Upper lobe of right lung (tissue), 1 donor: ENCODE measurements around the gene ADAMTS2. TPM values are rescaled to one million over a fixed set of nuclear protein-coding genes. Genes with fewer than 3 reads are reported as not detected.

Experiments
- ATAC-seq: fragments of 200-7000 bp; cut with Tn5 transposase; one replicate; pipeline ENCODE4 v1.9.1; 2020; ENCODE audit warnings: mild to moderate bottlenecking, moderate library complexity
- DNase-seq: peaks from one replicate; pipeline ENCODE4 v3.0.0-alpha.2; 2020
- H3K27ac ChIP-seq: fragments of 200-600 bp; one replicate; pipeline ENCODE4 v1.8.0; 2022
- H3K27me3 ChIP-seq: fragments of 200-600 bp; one replicate; pipeline ENCODE4 v1.8.0; 2022; ENCODE audit warnings: mild to moderate bottlenecking
- H3K36me3 ChIP-seq: fragments of 200-600 bp; one replicate; pipeline ENCODE4 v1.8.0; 2022
- H3K4me1 ChIP-seq: fragments of 200-600 bp; one replicate; pipeline ENCODE4 v1.8.0; 2022
- H3K4me3 ChIP-seq: fragments of 200-600 bp; one replicate; pipeline ENCODE4 v1.8.0; 2022; ENCODE audit warnings: mild to moderate bottlenecking
- H3K9me3 ChIP-seq: fragments of 200-600 bp; one replicate; pipeline ENCODE4 v1.8.0; 2022
- intact Hi-C: fragments of 100-400 bp; cut with DNase I; formaldehyde crosslinking; loops from one replicate; pipeline ENCODE4 v1.11.0; 2022
- total RNA-seq: library from RNA; stranded (reverse); fragmentation: NEBNext Ultra II Directional; extraction: Animal tissue kit (Norgen Biotek cat#: 25700); gene quantifications from one replicate; pipeline ENCODE4 v1.2.1, GENCODE V29; 2021
- TF ChIP-seq, protein P1 (sequence below): fragments of 200-600 bp; IDR thresholded peaks from one replicate; pipeline ENCODE4 v1.8.0; 2022; ENCODE audit warnings: antibody characterized with exemption
- donor health status: DM: no; HTN: yes; CAD: no; lungs with severe emphysema.

ADAMTS2 gene
- total RNA-seq, 1 donor from 2014 or later = 16.4 TPM

DNA sequence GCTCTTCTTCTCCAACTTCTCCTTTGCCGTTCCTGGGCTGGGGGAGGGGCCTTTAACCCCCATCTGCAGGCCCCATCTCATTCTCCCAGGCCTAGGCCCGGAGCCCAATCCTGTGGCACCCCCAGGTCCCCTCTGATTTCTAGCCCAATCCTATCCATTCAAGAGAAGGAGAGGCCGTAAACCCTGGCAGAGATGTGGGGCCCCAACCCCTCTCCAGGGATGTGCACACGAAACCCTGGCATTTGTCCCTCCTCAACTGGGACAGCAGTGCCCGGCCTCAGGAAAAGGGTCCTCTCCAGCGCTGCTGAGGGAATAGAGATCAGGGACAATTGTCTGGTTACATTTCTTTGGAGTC, 24.2 kb upstream of the ADAMTS2 start:
- DNase-seq (peak; percentile 43), ATAC-seq (no peak)
- H3K27me3 ChIP-seq = no peaks in the 10 kb centered on the region
- no peak overlapping the region for H3K4me3 ChIP-seq
- H3K36me3 ChIP-seq = no peaks in the 10 kb centered on the region
- no peaks in the 10 kb centered on the region for H3K9me3 ChIP-seq
- intact Hi-C loops = no loop called here
- no peaks in the 10 kb centered on the region for H3K4me1 ChIP-seq
- no peak overlapping the region for H3K27ac ChIP-seq
- TF ChIP-seq, protein P1, sequence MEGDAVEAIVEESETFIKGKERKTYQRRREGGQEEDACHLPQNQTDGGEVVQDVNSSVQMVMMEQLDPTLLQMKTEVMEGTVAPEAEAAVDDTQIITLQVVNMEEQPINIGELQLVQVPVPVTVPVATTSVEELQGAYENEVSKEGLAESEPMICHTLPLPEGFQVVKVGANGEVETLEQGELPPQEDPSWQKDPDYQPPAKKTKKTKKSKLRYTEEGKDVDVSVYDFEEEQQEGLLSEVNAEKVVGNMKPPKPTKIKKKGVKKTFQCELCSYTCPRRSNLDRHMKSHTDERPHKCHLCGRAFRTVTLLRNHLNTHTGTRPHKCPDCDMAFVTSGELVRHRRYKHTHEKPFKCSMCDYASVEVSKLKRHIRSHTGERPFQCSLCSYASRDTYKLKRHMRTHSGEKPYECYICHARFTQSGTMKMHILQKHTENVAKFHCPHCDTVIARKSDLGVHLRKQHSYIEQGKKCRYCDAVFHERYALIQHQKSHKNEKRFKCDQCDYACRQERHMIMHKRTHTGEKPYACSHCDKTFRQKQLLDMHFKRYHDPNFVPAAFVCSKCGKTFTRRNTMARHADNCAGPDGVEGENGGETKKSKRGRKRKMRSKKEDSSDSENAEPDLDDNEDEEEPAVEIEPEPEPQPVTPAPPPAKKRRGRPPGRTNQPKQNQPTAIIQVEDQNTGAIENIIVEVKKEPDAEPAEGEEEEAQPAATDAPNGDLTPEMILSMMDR = no peak

DNA sequence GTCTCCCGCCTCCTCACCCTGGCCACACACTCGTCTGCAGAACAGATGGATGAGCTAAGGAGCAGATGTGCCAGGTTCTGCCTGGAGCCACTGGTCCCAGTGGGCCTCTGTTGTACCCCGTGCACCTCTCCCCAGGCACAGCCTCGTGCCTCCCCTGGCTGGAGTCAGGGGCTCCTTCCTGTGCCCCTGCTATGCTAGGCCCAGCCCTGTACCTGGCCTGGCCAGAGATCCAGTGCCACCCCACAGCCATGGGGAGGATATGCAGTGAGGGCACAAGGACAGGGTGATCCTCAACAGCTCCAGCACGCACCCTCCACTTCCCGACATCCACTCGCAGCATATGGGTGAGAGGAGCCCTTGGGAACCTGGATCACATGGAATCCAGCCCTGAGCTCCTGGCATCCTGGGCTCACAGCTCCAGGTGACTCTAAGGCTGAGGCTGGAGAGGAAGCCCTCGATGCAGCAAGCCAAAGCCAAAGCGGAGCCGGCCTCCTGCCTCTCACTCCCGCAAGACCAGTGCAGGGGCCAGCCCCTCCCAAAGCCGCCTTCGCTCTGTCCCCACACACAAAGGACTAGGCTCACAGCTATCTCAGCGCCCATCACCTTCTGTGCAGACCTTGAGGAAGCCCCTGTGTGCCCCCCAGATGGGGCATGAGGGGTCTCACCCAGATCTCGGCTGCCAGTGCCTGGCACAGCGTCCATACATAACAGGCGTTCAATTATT, 23.7 kb upstream of the ADAMTS2 start:
- intact Hi-C loops = no loop called here
- H3K27me3 ChIP-seq = no peaks in the 10 kb centered on the region
- TF ChIP-seq, protein P1 = no peak
- H3K4me3 ChIP-seq = no peak overlapping the region
- H3K4me1 ChIP-seq = no peaks in the 10 kb centered on the region
- H3K27ac ChIP-seq = no peak overlapping the region
- H3K9me3 ChIP-seq = no peaks in the 10 kb centered on the region
- no peaks in the 10 kb centered on the region for H3K36me3 ChIP-seq
- DNase-seq (peak; percentile 51), ATAC-seq (no peak)

DNA sequence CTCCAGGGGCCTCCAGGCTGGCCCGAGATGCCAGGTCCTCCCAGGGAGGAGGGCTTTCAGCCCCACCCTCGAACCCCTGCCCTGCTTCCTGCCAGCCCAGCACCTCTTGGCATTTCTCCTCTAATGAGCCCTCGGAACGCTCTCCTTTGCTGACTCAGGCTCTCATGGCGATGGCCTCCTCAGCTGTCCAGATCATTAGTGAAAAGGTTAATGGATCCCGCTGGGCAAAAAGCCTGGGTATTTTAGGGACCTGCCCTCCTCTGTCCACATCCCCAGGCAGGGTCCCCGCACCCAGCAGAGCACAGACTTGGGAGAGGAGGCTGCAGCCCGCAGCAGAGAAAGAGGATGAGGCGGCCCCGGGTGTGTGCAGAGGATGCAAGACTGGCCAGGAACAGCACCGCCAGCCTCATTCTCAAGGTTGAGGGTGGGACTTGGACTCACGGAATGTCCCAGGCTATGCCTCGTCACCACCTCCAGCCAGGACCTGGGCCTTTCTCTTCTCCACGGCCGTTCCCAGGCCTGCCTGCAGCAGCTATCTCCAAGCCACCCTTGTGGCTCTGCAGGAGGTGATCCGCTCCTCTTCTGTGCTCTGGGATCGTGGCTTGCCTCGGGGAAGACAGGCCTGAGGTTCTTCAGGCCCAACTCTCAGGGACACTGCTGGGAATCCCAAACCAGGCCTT, 23.0 kb upstream of the ADAMTS2 start:
- intact Hi-C loops = no loop called here
- Histone ChIP-seq H3K9me3 (no peaks in the 10 kb centered on the region), H3K27me3 (no peaks in the 10 kb centered on the region), H3K36me3 (no peaks in the 10 kb centered on the region), H3K27ac (no peak overlapping the region), H3K4me3 (no peak overlapping the region), H3K4me1 (no peaks in the 10 kb centered on the region)
- TF ChIP-seq, protein P1 = no peak
- DNase-seq (peak; percentile 55), ATAC-seq (no peak)

DNA sequence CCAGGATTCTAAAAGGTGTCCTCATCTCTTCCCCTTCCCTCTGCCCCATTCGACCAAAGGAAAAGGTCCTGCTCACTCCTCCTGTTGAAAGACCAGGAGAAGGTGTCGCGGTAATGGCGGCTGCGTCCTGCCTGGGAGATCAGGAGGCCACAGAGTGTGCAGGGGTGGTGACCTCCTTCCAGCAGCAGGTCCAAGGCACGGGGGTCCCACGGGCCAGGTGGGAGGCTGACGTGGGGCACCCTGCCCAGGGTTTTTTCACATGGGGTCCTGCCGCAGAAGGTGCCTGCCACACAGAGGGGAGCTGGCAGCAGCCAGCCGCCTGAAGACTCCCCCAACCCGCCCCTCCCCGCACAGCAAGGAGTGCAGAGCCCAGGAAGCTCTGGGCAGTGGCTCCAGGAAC, 22.2 kb upstream of the ADAMTS2 start:
- no peaks in the 10 kb centered on the region for H3K27me3 ChIP-seq
- TF ChIP-seq, protein P1 = no peak
- DNase-seq (no peak), ATAC-seq (no peak)
- no peak overlapping the region for H3K27ac ChIP-seq
- no peaks in the 10 kb centered on the region for H3K9me3 ChIP-seq
- intact Hi-C loops = no loop called here
- H3K4me1 ChIP-seq = no peaks in the 10 kb centered on the region
- no peaks in the 10 kb centered on the region for H3K36me3 ChIP-seq
- no peak overlapping the region for H3K4me3 ChIP-seq

DNA sequence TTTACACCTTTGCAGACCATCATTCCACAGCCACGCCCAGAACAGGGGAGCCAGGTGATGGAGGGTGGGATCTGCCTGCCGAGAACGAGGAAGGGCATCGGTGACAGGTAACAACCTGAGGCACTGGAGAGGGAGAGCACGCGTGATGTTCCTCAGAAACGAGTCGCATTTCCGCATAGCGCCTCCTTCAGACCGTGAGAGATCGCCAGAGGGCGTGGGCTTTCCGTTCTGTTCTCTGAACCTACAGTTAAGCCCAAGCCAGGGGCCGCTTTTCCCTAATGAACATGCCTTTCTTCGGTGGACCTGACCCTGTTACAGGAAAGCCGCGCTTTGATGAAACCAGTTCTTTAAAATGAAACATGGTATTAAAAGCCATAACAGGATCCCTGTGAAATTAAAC, 17.1 kb upstream of the ADAMTS2 start:
- TF ChIP-seq, protein P1 = no peak
- Histone ChIP-seq H3K27ac (no peak overlapping the region), H3K4me3 (no peak overlapping the region), H3K9me3 (no peaks in the 10 kb centered on the region), H3K4me1 (no peaks in the 10 kb centered on the region), H3K27me3 (no peaks in the 10 kb centered on the region), H3K36me3 (no peaks in the 10 kb centered on the region)
- intact Hi-C loops = no loop called here
- no peak for DNase-seq
- no peak for ATAC-seq
